NCI-H526 treated with DMSO at 0.1 percent for 48 hours (cell line): ENCODE data around the gene ACSF2.

Experiments
- DNase-seq: peaks from one replicate; lab custom pipeline; 2025; lab: John Stamatoyannopoulos, UW

Gene ACSF2

GRCh38 chr17:50501054-50501453 lies 75.0 kb downstream of the ACSF2 start:
- DNase-seq = peak; percentile 20

GRCh38 chr17:50502301-50502990 lies 76.4 kb downstream of the ACSF2 start:
- no peak for DNase-seq

GRCh38 chr17:50505591-50506130 lies 79.6 kb downstream of the ACSF2 start:
- no peak for DNase-seq

- DNase-seq = no peak
Observed at GRCh38 chr17:50506298-50506697, 80.3 kb downstream of the ACSF2 start.

GRCh38 chr17:50507871-50508572 lies 82.0 kb downstream of the ACSF2 start, which contains the start of gene MYCBPAP:
Gene MYCBPAP, plus strand, starts transcription at chr17:50508439. Its CDS starts 236 bp downstream, at chr17:50508675.
- no peak for DNase-seq

- peak; percentile 41 for DNase-seq
Observed at GRCh38 chr17:50508573-50509460, 82.8 kb downstream of the ACSF2 start.

- no peak for DNase-seq
Observed at GRCh38 chr17:50511058-50511457, 85.0 kb downstream of the ACSF2 start.

GRCh38 chr17:50513495-50513894 lies 87.5 kb downstream of the ACSF2 start:
- no peak for DNase-seq

GRCh38 chr17:50514388-50514787 lies 88.4 kb downstream of the ACSF2 start:
- DNase-seq = no peak

GRCh38 chr17:50514936-50515702 lies 89.1 kb downstream of the ACSF2 start:
- no peak for DNase-seq

- no peak for DNase-seq
Observed at GRCh38 chr17:50517011-50517410, 91.0 kb downstream of the ACSF2 start.

GRCh38 chr17:50517504-50518383 lies 91.7 kb downstream of the ACSF2 start:
- no peak for DNase-seq

GRCh38 chr17:50518384-50519023 lies 92.5 kb downstream of the ACSF2 start:
- DNase-seq = no peak

- no peak for DNase-seq
Observed at GRCh38 chr17:50519141-50519834, 93.3 kb downstream of the ACSF2 start.

- DNase-seq = no peak
Observed at GRCh38 chr17:50520483-50520882, 94.5 kb downstream of the ACSF2 start.

- DNase-seq = no peak
Observed at GRCh38 chr17:50521514-50521913, 95.5 kb downstream of the ACSF2 start.

- no peak for DNase-seq
Observed at GRCh38 chr17:50522766-50523165, 96.7 kb downstream of the ACSF2 start.

GRCh38 chr17:50523208-50523607 lies 97.2 kb downstream of the ACSF2 start:
- no peak for DNase-seq
